Endometrium (tissue), 2 donors: Measurements from ENCODE around the gene TP53I13.

Source experiments
- FAIRE-seq: peaks from 2 replicates; lab custom pipeline; 2012; peaks lifted over from hg19 to GRCh38; lab: Jason Lieb, UNC
- donor health status: control.
- donor health status: control.

The TP53I13 gene

DNA sequence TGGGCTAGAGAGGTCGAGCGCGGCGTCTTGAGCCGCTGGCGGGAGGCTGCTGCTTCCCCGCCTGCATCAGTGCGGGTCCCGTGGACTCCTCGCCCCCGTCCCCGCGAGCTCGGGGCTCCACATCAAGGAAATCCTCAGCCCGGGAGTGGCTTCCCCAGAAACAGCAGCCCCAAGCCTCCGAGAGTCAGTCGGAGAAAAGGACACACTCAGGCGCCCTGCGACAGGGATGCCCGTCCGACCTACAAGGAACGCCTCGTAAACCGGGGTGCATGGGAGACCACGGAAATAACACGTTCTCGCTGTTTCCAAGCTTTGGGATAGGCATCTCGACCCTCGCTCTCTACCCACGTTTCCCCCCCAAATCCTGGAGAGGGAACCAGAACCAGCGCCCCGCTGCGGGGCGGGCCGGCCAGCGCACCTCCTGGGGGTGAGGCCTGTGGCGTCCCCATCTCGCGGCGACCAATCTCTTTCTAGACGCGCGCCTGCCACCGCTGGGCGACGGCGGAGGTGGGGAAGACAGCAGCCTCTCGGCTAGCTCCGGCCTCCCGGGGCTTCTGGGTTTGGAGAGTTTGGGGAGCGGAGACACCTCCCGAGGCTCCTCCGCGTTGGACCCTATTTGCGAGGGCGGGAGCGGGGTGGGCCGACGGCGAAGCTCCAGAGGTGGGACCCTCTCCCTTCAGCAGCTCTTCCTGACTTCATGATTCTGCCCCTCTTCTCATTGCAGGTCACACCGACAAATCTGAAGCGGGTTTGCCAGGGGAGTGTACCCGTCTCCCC lies 759 bp upstream of the TP53I13 start:
- FAIRE-seq = no peak

DNA sequence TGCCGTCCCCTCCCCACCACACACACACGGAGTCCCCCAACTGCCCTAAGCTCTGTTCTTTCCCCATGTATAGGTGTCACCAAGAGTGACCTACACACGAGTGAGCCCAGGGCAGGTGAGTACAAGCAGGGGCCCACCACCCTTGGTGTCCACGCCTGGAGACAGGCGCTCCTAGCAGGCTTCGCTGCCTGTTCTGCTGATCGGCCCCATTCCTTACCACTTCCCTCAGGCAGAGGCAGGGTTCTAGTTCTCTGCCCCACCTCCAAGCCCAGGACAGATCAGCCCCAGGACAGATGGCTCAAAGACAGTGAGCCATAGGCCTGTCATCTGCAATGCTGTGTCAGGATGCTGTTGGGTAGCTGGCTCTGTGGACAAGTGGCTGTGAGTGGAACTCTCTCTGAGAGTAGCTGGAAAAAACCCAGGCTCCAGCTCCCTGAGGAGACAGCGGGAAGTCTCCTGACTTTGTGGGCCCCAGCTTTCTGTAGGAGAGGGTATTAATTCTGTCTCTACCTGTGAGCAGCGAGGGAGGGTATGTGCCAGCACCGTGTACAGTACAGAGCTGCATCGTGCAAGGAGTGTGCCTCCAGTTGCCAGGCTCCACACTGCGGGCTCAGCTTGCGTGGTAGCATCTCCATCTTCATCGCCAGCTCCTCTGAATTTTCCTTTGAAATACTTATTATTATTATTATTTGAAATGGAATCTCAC lies 897 bp downstream of the TP53I13 start:
- no peak for FAIRE-seq

DNA sequence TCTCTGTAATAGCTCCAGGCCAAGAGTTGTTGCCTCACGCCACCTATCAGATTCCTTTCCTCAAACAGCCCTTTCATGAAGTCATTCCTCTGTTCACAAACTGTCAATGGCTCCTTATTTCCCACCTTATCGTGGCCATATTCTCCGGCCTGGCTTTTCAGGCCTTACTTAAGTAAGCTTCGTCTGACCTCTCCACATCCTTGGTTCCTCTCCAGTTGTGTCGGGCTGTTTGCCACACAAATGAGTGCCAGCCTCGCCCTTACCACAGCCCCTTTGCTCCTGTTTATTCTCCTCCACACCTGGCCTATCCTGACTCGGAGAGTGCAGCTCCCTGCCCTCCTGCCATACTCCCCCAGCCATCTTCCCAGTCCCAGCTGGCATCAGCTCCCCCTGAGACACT lies 2.0 kb downstream of the TP53I13 start:
- FAIRE-seq = no peak

DNA sequence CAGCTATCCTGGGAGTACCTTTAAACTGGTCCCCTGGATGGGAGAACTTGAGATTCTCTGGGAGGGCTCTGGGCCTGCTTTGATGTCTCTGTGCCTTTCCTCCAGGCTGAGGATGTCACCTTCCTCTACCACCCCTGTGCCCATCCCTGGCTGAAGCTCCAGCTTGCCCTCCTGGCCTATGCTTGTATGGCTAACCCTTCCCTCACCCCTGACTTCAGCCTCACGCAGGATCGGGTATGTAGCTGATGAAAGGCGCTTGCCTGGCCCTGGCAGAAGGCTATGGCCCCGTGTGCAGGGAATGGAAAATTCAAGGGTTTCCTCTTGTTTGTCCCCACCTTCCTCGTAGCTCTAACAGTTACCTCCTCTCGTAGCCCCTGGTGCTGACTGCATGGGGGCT lies 3.0 kb downstream of the TP53I13 start:
- no peak for FAIRE-seq

DNA sequence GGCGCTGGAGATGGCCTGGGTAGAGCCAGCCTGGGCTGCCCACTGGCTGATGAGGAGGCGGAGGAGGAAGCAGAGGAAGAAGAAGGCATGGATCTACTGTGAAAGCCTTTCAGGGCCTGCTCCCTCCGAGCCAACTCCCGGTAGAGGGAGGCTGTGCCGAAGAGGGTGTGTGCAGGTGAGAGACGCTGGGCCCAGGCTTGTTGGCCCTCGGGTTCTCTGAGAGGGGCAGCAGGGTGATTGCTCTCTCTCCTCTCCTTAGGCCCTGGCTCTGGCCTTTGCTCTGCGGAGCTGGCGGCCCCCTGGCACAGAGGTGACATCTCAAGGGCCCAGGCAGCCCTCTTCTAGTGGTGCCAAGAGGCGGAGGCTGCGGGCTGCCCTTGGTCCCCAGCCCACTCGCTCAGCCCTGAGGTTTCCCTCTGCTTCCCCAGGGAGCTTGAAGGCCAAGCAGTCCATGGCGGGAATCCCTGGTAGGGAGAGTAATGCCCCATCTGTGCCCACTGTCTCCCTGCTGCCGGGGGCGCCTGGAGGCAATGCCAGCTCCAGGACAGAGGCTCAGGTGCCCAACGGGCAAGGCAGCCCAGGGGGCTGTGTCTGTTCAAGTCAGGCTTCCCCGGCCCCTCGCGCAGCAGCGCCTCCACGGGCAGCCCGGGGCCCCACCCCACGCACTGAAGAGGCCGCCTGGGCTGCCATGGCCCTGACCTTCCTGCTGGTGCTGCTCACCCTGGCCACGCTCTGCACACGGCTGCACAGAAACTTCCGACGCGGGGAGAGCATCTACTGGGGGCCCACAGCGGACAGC lies 3.6 kb downstream of the TP53I13 start:
- FAIRE-seq = no peak

DNA sequence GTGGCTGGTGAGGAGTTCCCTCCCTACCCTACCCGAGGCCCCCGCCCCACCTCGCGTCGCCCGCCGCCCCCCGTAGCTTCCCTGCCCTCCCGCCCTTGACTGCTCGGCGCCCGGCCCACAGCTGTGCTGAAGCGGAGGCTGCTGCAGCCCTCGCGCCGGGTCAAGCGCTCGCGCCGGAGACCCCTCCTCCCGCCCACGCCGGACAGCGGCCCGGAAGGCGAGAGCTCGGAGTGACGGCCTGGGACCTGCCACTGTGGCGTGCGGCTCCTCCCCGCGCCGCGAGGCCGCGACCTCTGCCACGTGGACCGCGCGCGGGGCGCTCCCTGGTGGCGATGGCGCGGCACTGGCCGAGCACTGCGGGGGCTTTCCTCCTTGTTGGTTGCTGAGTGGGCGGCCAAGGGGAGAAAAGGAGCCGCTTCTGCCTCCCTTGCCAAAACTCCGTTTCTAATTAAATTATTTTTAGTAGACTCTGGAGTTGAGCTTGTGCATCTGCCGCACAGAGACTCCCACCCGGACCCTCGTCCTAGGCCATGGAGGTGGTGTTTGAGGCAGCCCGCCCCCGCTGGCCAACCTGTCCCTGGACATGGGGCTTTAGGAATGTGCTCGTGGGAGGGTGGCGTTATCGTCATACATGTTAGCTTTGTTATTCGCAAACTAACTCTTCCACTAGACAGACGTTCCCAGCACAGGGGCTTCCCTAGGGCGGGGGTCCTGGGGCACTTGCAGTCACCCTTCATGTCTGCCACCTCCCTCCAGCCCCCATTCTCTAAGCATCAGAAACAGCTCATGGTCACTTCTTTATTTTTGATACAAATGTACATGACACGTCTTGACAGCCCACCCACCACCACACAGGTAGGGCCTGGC lies 4.4 kb downstream of the TP53I13 start:
- FAIRE-seq = no peak

DNA sequence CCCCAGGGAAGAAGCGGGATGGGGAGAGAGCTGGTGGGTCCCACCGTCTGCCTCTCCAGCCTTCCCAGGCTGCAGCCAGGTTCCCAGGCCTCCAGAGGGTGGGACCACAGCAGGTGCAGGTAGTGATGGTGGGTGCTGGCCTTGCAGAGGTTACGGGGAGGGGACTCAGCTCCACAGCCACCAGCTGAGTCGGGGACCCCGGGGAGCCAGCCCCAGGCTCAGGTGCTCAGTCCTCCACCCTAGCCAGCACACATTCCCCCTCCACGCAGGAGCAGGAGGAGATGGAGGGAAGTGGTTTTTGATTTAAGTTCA lies 5.0 kb downstream of the TP53I13 start:
- no peak for FAIRE-seq

DNA sequence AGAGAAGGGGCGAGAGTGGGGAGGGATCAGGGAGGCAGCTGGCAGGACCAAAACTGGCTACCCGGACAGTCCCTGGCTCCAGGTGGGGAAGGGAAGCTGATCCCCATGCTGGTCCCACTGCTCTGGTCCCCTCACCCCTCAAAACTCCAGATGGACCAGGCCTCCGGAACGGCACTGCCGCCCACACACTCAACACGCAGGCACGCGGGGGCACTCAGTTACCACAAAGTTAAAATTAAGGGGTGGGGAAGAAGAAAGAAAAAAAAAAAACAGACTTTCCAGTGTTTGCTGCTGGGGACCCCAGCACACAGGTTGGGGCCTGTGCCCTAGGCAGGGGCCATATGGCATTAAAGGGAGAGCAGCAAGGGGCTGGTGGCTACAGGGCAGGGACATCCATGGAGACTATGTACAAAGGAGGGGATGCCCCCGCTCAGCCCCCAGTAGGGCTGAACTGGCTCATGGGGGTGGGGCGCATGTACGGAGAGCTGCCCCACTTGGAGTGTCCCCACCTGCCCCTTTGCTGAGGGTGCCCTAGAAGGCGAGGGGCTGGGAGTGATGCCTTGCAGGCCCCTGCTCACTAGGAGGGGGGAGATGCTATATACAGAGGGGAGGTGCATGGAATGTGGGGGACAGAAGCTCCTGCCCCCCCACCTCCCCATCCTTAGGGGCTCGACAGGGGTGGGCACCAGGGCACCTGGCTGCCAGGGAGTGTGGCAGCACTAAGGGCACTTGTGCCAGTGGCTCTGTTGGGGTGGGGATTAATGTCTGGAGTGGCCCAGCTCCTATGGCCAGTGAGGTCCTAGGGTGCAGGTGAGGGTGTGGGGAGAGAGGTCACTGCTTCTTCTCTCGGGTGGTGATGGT lies 5.6 kb downstream of the TP53I13 start:
- FAIRE-seq = no peak

DNA sequence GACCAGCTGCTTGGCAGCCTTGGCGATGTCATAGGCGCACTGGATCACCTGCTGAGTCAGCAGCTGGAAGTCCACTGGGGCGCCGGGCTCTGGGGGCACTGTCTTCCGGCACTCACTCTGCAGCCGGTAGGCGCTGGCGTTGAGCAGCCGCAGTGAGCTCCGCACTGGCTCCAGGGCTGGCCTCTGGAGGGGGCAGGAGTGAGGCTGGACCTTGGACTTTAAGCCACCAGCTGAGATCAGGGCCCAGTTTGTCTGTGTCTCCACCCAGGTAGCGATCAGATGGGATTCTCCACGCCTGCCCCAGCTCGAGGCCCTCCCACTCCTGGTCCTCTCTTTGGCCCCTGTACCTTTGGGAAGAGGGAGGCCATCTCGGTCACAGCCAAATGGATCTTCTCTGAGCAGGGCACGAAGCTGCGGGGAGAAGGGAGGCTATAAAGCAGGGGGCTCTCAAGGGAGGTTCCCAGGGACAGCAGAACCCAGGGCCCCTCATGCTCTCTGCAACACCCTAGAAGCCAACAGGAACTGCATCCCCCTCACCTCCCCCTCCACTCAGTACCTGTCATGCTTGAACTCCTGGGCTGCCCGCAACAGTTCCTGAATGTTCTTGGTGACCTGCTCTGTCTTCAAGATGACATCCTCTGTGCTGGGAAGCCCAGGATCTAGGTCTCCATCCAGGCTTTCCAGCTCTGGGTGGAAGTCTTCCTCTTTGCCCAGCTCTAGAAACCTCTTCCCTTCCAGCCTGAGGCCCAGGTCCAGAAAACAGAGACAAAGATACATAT lies 6.4 kb downstream of the TP53I13 start:
- FAIRE-seq = no peak

DNA sequence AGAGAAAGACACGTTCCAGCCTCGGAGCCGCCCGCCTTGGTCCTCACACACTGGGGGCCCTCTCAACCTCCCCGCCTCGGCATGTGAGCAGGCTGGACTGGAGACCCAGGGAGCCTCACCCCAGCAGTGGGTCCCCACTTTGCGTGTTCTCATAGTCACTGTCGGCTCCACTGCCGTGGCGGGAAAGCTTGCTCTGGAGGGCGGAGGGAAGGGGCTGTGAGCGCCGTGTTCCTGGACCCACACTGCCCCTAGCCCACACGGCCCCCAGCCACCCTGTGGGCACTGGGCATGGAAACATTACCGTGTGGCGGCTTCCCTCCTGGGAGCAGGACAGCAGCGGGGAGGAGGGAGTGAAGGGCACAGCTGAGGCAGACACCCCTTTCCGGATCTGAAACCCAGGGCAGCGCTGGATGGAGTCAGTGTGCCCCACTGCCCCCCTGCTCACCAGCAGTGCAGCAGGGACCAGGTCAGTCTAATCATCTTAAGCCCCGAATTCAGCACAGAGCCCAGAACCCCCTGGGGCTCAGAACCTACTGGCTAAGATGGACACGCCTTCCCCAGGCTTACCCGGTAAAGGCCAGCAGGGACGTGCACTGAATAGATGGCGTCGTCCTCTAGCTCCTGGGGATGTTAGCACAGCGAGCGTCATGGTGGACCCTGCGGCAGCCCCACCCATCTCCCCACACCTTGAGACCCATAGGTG lies 7.2 kb downstream of the TP53I13 start:
- FAIRE-seq = no peak

DNA sequence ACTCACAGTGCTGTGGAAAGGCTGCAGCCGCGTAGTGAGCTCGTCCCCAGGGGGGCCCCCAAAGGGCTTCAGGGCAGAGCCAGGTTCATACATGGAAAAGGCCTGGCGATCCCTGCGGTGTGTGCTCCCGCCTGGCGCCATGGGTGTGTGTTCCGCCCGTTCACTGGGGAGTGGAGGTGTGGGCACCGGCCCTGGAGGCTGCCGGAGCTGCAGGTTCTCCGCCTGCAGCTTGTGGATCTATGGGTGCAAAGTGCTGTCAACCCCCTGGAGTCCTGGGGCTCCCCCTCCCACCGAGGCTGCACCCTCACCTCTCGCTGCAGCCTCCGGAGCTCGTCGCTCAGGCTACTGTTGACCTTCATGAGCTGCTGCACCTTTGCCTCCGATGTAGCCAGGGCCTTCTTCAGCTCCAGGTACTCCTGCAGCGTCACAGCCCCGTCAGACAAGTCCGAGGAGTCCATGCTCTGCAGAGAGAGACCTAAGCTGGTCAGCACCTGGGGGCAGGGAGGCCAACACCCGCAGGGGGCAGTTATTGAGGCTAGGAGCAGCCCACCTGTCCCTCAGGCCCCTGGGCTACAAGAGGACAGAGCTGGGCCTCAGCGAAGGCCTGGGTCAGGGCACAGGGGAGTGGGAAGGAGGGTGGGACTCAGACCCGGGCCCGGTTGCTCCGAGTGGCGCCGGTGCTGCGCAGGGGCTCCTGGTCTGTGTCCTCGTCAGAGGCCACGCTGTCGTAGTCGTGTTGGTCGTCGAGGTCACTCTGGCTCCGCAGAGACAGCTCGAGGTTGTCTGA lies 7.9 kb downstream of the TP53I13 start:
- FAIRE-seq = no peak

DNA sequence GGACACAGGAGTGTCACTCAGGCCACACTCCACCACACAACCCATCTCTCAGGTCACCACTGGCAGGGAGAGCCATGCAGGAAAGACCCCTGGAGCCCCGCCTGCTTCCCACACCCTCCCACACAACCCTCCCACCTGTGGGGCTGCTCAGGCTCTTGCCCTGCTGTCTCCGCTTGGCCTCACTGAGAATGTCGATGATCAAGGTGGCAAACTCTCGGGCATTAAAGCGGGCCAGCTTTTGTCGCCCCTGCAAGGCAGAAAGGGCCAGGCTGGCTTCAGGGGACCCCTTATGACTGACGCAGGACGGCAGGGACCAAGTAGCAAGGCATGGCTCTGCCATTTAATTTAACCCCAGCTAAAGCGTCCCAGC lies 8.5 kb downstream of the TP53I13 start:
- no peak for FAIRE-seq

DNA sequence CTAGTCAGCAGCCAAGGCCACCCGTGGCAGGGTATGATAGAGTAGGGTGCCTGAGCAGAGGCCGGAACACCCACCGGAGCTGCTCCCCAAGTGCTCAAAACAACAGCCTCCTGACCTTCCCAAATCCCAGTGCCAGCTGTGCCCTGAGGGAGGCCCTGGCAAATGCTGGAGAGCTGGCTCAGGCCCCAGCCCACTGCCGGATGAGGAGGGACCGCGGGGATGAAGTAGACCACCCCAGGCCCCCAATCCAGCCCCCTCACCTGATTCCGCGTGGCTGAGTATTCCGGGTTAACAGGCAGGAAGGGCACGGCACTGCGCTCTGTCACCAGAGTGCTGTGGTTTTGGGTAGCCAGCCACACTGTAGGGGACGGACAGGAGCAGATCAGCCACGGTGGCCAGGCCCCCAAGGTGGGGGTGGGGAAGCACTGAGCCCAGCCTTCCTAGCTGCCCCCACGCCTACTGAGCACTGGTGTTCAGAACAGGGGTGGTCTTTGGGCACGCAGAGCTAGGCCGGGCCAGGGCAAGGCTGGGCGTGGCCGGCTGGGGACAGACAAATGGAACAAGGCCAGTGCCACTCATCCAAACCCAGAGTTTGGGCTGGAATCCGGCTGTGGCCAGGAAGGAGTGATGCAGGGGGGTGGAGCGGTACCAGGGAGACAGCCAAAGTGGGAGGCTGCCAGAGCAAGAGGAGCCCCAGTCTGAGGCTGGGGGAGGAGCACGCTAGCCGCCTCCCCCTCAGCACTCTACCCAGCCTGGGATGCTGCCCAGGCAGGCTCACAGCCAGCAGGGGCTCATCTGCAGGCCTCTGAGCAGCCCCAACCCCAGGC lies 9.1 kb downstream of the TP53I13 start:
- no peak for FAIRE-seq

DNA sequence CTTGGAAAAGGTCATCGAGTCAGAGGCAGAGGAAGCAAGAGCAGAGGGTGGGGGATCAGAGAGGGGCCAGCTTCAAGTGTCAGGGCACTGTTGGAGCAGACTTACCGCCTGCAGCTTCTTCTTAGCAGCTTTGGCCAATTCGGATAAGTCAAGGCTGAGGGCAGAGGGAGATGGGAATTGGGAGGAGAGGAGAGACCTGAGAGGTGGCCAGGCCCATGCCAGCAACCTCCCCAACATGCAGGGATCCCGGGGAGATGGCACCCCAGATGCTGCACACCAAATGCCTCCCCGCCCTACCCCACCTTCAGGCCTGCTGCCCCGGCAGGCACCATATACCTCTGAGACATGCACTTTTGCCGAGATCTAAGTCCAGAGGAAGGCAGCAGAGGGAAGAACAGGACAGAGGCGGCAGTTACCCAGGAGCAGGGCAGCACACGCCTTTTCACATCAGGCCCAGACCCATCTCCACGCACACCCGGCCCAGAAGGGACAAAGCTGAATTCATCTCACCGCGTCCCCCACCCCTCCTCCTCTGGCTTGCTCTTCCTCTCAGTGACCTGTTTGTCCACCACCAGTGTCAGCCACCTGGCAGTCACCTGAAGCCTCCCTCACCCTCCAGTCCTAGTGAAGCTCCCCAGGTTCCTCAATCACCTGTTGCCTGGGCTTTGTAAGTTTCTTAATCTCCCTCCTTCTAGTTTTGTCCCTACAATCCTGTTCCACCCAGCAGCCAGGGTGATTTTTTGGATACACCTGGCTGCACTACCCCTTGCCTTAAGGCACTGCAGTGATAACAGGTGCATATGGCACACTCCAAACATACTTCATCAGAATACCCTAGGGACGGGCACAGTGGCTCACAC lies 10.4 kb downstream of the TP53I13 start:
- no peak for FAIRE-seq

DNA sequence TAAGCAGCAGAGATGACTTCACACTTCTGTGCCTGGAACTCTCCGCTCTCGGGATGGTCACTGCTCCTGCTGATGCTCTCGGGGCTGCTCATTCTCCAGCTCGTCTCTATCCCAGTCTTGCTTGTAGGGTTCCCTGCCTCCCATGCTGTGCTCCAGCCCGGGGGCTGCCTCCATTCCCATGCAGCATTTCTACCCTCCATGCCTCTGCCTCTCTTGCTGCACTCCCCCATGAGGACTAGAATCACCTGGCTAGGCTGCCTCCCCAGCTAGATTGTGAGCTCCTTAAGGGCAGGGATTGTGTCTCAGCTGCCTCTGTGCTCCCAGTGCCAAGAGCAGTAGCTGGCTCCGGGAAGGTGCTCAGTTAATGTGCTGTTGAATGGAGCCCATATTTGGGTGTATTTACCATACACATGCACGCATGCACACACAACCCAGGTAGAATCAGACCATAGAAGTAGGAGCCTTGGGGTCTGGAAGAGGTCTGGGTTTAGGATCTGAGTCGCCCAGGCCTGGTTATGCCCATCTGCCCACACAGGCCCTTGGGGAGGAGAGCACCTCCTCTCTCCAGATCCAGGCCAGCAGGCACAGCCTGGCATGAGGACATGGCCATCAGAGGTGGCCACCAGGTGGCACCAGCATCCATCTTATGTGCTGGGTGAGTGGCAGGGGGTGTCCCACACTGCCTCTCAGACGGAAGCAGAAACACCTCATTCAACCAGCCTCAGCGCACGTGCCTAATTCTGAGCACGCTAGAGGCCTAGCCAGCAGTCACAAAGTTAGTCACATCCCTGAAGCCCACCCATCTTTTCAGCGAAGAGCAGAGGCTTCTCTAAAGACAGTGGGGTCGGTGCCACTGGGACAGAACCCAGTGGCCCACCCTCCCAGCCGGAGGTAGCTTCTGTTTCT lies 11.6 kb downstream of the TP53I13 start:
- FAIRE-seq = no peak
